Panc1 (cell line): Measurements from ENCODE around the gene LRRC39.

Source experiments
- POLR2AphosphoS5 ChIP-seq: IDR thresholded peaks from 2 replicates; pipeline ENCODE4 v1.6.1; 2012; ENCODE audit warnings: mild to moderate bottlenecking, low read depth, low read length, moderate library complexity
- SIN3A ChIP-seq: IDR thresholded peaks from 2 replicates; pipeline ENCODE4 v1.6.1; 2012; ENCODE audit warnings: low read depth, mild to moderate bottlenecking, low read length, moderate library complexity, borderline replicate concordance; ENCODE audit not compliant: insufficient read depth
- TCF7L2 ChIP-seq: IDR thresholded peaks from 2 replicates; pipeline ENCODE4 v1.6.1; 2011; ENCODE audit warnings: mild to moderate bottlenecking, low read depth, low read length, inconsistent platforms
- TF ChIP-seq, protein P1 (sequence below), 2 experiments: IDR thresholded peaks; 2 replicates each; pipeline ENCODE4 v1.6.1; 2011 to 2012; ENCODE audit warnings: low read depth in 2 of 2, control low read depth in 1 of 2, low read length in 1 of 2, mild to moderate bottlenecking in 1 of 2, moderate library complexity in 1 of 2; ENCODE audit not compliant: insufficient read depth in 1 of 2
- TF ChIP-seq, protein P2 (sequence below): fragments of 450-650 bp; IDR thresholded peaks from 2 replicates; pipeline ENCODE4 v1.5.1; 2017; ENCODE audit warnings: mild to moderate bottlenecking

DNA sequence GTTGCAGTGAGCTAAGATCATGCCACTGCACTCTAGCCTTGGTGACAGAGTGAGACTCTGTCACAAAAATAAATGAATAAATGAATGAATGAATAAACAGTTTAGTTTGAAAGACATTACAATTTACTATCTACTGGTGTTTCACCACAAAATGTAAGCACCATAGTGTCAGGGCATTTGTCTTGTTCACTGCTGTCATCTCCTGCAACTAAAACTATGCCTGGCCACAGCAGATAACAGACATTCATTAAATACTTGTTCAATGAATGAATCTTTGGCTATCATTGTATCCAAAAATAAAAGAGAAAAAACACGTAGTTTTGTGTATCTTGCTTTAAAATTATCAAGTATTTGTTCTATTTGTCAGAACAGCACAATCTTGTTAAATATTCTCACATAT lies 77.9 kb downstream of the LRRC39 start:
- TF ChIP-seq, protein P1, sequence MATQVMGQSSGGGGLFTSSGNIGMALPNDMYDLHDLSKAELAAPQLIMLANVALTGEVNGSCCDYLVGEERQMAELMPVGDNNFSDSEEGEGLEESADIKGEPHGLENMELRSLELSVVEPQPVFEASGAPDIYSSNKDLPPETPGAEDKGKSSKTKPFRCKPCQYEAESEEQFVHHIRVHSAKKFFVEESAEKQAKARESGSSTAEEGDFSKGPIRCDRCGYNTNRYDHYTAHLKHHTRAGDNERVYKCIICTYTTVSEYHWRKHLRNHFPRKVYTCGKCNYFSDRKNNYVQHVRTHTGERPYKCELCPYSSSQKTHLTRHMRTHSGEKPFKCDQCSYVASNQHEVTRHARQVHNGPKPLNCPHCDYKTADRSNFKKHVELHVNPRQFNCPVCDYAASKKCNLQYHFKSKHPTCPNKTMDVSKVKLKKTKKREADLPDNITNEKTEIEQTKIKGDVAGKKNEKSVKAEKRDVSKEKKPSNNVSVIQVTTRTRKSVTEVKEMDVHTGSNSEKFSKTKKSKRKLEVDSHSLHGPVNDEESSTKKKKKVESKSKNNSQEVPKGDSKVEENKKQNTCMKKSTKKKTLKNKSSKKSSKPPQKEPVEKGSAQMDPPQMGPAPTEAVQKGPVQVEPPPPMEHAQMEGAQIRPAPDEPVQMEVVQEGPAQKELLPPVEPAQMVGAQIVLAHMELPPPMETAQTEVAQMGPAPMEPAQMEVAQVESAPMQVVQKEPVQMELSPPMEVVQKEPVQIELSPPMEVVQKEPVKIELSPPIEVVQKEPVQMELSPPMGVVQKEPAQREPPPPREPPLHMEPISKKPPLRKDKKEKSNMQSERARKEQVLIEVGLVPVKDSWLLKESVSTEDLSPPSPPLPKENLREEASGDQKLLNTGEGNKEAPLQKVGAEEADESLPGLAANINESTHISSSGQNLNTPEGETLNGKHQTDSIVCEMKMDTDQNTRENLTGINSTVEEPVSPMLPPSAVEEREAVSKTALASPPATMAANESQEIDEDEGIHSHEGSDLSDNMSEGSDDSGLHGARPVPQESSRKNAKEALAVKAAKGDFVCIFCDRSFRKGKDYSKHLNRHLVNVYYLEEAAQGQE (IDR thresholded peaks at IDR 0.05; ENCODE audit: insufficient read depth in 1 of 2, low read depth in 2 of 2, low read length in 1 of 2), result no peak
- TF ChIP-seq POLR2AphosphoS5, result no peak
- TF ChIP-seq, protein P2, sequence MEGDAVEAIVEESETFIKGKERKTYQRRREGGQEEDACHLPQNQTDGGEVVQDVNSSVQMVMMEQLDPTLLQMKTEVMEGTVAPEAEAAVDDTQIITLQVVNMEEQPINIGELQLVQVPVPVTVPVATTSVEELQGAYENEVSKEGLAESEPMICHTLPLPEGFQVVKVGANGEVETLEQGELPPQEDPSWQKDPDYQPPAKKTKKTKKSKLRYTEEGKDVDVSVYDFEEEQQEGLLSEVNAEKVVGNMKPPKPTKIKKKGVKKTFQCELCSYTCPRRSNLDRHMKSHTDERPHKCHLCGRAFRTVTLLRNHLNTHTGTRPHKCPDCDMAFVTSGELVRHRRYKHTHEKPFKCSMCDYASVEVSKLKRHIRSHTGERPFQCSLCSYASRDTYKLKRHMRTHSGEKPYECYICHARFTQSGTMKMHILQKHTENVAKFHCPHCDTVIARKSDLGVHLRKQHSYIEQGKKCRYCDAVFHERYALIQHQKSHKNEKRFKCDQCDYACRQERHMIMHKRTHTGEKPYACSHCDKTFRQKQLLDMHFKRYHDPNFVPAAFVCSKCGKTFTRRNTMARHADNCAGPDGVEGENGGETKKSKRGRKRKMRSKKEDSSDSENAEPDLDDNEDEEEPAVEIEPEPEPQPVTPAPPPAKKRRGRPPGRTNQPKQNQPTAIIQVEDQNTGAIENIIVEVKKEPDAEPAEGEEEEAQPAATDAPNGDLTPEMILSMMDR, result no peak
- no peak for TF ChIP-seq TCF7L2
- no peak for TF ChIP-seq SIN3A
